KMS-11 (cell line): ENCODE measurements around the gene COX10.

ENCODE experiments used
- H2AFZ ChIP-seq: fragments of 200-600 bp; sonication (generic); 2 replicates; pipeline ENCODE4 v1.6.1; 2016; ENCODE audit warnings: antibody characterized with exemption, mixed run types, low read depth
- H3K27ac ChIP-seq: fragments of 200-600 bp; sonication (generic); 2 replicates; pipeline ENCODE4 v1.6.1; 2016; ENCODE audit warnings: mild to moderate bottlenecking, mixed run types
- H3K27me3 ChIP-seq: fragments of 200-600 bp; sonication (generic); 2 replicates; pipeline ENCODE4 v1.6.1; 2017; ENCODE audit warnings: mild to moderate bottlenecking, low read depth, mixed run types, moderate library complexity; ENCODE audit not compliant: insufficient read depth
- H3K36me3 ChIP-seq: fragments of 200-600 bp; sonication (generic); 2 replicates; pipeline ENCODE4 v1.6.1; 2017; ENCODE audit warnings: mild to moderate bottlenecking, mixed run types; ENCODE audit not compliant: insufficient read depth
- H3K4me1 ChIP-seq: fragments of 200-600 bp; sonication (generic); 2 replicates; pipeline ENCODE4 v1.6.1; 2016; ENCODE audit warnings: mild to moderate bottlenecking, low read depth, mixed run types; ENCODE audit not compliant: poor library complexity, severe bottlenecking
- H3K4me2 ChIP-seq: fragments of 200-600 bp; sonication (generic); 2 replicates; pipeline ENCODE4 v1.7.0; 2016; ENCODE audit warnings: mild to moderate bottlenecking, mixed run types
- H3K4me3 ChIP-seq: fragments of 200-600 bp; sonication (generic); IDR thresholded peaks from 2 replicates; pipeline ENCODE4 v1.6.1; 2017; ENCODE audit warnings: low read depth, low read length, mixed read lengths; ENCODE audit not compliant: insufficient read depth
- H3K79me2 ChIP-seq: fragments of 200-600 bp; sonication (generic); 2 replicates; pipeline ENCODE4 v1.6.1; 2016; ENCODE audit warnings: low read depth, mixed run types; ENCODE audit not compliant: insufficient read depth
- H3K9ac ChIP-seq: fragments of 200-600 bp; sonication (generic); 2 replicates; pipeline ENCODE4 v1.6.1; 2016; ENCODE audit warnings: mild to moderate bottlenecking, mixed run types
- H4K20me1 ChIP-seq: fragments of 200-600 bp; sonication (generic); 2 replicates; pipeline ENCODE4 v1.6.1; 2016; ENCODE audit warnings: mild to moderate bottlenecking, mixed run types; ENCODE audit not compliant: insufficient read depth
- TF ChIP-seq, protein P1 (sequence below): fragments of 200-600 bp; sonication (generic); conservative IDR thresholded peaks from 2 replicates; pipeline ENCODE4 v1.6.1; 2017; ENCODE audit warnings: low read depth, mild to moderate bottlenecking, antibody characterized with exemption, low read length, moderate library complexity, mixed read lengths

COX10 gene

DNA sequence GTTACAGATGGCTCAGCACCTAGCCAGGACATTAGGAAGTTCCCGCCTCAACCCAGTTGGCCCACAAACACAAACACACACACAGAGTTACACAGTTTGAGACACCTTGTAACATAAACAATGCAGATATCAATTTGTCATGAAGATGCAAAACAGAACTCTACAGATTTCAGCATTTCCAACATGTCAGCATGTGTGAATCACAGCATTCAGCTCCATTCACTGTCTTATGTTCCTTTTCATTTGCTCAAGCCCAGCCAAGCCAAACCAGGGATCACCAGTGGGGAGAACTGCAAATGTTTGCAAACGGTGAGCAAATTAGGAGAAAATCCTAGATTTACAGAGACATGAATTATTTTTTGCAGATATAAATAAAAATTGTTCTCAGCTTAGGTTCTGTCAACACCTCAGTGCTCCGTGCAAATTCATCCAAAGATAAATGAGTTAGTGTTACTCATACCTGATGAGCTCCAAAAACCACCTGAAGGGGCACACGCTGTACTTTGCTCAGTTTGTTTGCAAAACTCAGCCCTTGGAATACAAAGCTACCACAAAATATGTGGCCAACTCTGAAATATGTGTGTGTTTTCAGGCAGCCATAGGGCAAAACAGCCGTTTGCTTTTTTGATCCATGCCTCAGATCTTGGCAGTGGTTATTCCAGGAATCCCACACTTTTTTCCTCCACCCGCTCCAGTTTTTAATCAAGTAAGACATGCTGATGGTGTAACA lies 16.3 kb upstream of the COX10 start:
- Histone ChIP-seq H3K4me1 (no peaks in the 10 kb centered on the region), H3K36me3 (no peaks in the 10 kb centered on the region), H3K27me3 (no peaks in the 10 kb centered on the region), H3K79me2 (no peaks in the 10 kb centered on the region), H3K4me3 (no peak overlapping the region), H4K20me1 (no peaks in the 10 kb centered on the region), H3K4me2 (no peak overlapping the region), H3K27ac (no peak overlapping the region), H3K9ac (no peak overlapping the region), H2AFZ (no peak overlapping the region)
- TF ChIP-seq, protein P1, sequence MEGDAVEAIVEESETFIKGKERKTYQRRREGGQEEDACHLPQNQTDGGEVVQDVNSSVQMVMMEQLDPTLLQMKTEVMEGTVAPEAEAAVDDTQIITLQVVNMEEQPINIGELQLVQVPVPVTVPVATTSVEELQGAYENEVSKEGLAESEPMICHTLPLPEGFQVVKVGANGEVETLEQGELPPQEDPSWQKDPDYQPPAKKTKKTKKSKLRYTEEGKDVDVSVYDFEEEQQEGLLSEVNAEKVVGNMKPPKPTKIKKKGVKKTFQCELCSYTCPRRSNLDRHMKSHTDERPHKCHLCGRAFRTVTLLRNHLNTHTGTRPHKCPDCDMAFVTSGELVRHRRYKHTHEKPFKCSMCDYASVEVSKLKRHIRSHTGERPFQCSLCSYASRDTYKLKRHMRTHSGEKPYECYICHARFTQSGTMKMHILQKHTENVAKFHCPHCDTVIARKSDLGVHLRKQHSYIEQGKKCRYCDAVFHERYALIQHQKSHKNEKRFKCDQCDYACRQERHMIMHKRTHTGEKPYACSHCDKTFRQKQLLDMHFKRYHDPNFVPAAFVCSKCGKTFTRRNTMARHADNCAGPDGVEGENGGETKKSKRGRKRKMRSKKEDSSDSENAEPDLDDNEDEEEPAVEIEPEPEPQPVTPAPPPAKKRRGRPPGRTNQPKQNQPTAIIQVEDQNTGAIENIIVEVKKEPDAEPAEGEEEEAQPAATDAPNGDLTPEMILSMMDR = no peak

DNA sequence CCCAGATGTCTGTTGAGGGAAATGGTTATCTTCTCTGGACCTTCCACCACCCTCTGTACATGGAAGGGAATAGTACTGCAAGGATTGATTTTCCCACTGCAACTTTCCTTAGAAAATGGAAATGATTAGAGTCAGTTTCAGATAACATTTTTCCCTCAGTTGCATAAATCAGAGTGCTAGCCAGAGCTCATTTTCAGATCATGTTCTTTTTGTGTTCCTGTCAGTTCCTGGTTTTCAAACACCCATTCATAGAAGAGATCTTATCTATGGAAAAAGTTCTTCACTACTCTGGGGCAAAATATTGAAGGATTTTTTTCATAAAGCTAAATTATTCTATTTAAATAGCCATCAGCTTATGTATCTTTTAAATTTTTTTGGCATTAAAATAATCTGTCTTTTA lies 11.7 kb upstream of the COX10 start:
- Histone ChIP-seq H3K4me2 (no peak overlapping the region), H3K9ac (no peak overlapping the region), H3K27me3 (no peaks in the 10 kb centered on the region), H2AFZ (no peak overlapping the region), H3K27ac (no peak overlapping the region), H3K79me2 (no peaks in the 10 kb centered on the region), H4K20me1 (no peaks in the 10 kb centered on the region), H3K4me3 (no peak overlapping the region), H3K4me1 (no peaks in the 10 kb centered on the region), H3K36me3 (no peaks in the 10 kb centered on the region)
- TF ChIP-seq, protein P1 = no peak

DNA sequence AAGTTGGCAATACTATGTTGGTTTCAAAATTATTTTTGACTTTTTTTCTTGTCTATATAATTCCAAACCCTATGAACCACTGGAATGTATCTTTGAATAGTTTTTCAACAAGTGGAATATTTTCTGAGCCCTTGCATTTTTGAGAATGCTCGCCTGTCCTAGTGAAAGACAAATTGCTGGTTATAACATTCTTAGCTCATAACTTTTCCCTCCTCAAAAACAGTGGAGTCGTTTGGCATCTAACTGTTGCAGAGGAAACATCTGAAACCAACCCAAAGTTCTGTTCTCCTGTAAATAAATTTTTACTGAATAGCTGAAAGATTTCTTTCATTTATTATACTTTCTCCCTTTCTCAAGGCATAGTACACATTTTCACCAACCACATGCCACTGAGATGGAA lies 11.3 kb upstream of the COX10 start:
- H4K20me1 ChIP-seq = no peaks in the 10 kb centered on the region

DNA sequence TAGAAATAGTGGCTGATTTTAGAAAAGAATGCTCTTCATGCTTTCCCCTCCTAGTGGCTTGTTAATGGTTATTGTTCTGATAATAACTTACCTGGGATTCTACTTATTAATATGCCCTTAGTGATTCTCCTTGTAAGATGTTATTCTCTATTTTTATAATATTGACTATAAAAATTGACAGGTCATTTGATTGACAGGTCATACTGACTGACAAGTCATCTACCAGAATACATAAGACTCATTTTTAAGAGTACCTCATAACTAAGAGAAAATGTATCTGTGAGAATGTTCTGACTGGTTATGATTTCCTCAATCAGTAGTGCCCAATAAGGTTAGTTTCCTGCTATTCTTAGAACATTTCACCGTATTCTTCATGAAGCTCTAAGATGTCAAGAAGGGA lies 8.6 kb upstream of the COX10 start:
- Histone ChIP-seq H3K36me3 (no peaks in the 10 kb centered on the region), H3K79me2 (no peaks in the 10 kb centered on the region), H3K27ac (no peak overlapping the region), H3K4me3 (no peak overlapping the region), H4K20me1 (no peaks in the 10 kb centered on the region), H3K9ac (no peak overlapping the region), H2AFZ (no peak overlapping the region), H3K4me1 (no peaks in the 10 kb centered on the region), H3K4me2 (no peak overlapping the region), H3K27me3 (no peaks in the 10 kb centered on the region)
- TF ChIP-seq, protein P1 = no peak

More for the DNA sequence above, 11.3 kb upstream of the COX10 start:
- Histone ChIP-seq H3K4me3 (no peak overlapping the region), H3K27ac (no peak overlapping the region), H3K36me3 (no peaks in the 10 kb centered on the region), H3K4me2 (no peak overlapping the region), H3K4me1 (no peaks in the 10 kb centered on the region), H3K9ac (no peak overlapping the region), H3K27me3 (no peaks in the 10 kb centered on the region), H3K79me2 (no peaks in the 10 kb centered on the region), H2AFZ (no peak overlapping the region)
- TF ChIP-seq, protein P1 = no peak
